ENCODE measurements around the gene WHRN.

WHRN gene

GRCh38 chr9:114513055-114513958 is 8.0 kb upstream of the WHRN start:
- no peak for DNase-seq

- DNase-seq = no peak
Observed at GRCh38 chr9:114511978-114512874, 7.0 kb upstream of the WHRN start.

GRCh38 chr9:114507726-114508125 is 2.5 kb upstream of the WHRN start:
- DNase-seq = peak; percentile 24 to 73

- DNase-seq = no peak
Observed at GRCh38 chr9:114506082-114506390, 763 bp upstream of the WHRN start.

GRCh38 chr9:114504341-114505186 is 709 bp downstream of the WHRN start:
- DNase-seq = no peak

- no peak for DNase-seq
Observed at GRCh38 chr9:114503522-114504340, 1.5 kb downstream of the WHRN start.

- no peak for DNase-seq
Observed at GRCh38 chr9:114503009-114503408, 2.3 kb downstream of the WHRN start.

GRCh38 chr9:114501796-114502682 is 3.2 kb downstream of the WHRN start:
- DNase-seq = no peak

GRCh38 chr9:114500697-114501292 is 4.5 kb downstream of the WHRN start:
- no peak for DNase-seq

- DNase-seq = no peak
Observed at GRCh38 chr9:114499941-114500696, 5.2 kb downstream of the WHRN start.

- no peak for DNase-seq
Observed at GRCh38 chr9:114499528-114499927, 5.7 kb downstream of the WHRN start.

GRCh38 chr9:114497727-114498382 is 7.4 kb downstream of the WHRN start:
- no peak for DNase-seq

- DNase-seq = no peak
Observed at GRCh38 chr9:114497236-114497635, 8.0 kb downstream of the WHRN start.

- DNase-seq = no peak
Observed at GRCh38 chr9:114496011-114496410, 9.3 kb downstream of the WHRN start.

GRCh38 chr9:114494776-114495569 is 10.3 kb downstream of the WHRN start:
- no peak for DNase-seq

- DNase-seq = no peak
Observed at GRCh38 chr9:114493521-114494184, 11.6 kb downstream of the WHRN start.

- DNase-seq = no peak
Observed at GRCh38 chr9:114492991-114493390, 12.3 kb downstream of the WHRN start.
